ENCODE results near the gene RPL13. TPM values are rescaled to one million over a fixed set of nuclear protein-coding genes. Genes with fewer than 3 reads are reported as not detected.

The RPL13 gene
- total RNA-seq, 4 donors from 2014 or later: 5,127 to 8,436 (median 6,104) TPM

GRCh38 chr16:89613231-89613953 lies 52.9 kb downstream of the RPL13 start, which contains the start of gene DPEP1:
Gene DPEP1 (plus strand): TSS chr16:89613642. CDS start chr16:89630411, 16,769 bp downstream.
- WGBS, 2 donors: 79 to 81% methylated on average over 18 to 19 of the region's 19 CpGs
- no peak for TF ChIP-seq POLR2A (IDR thresholded peaks at IDR 0.05)
- TF ChIP-seq CTCF (IDR thresholded peaks at IDR 0.05): no peak
- H3K4me1 ChIP-seq: peaks cover 0 to 2% of the 10 kb centered on the region in 2 donors
- no peaks in the 10 kb centered on the region for H3K36me3 ChIP-seq
- H3K4me3 ChIP-seq (replicated peaks in 1 of 3): no peak within 1 kb of the TSS
- DNase-seq: no peak
- no peak within 1 kb of the TSS for H3K27ac ChIP-seq
- H3K9me3 ChIP-seq: no peaks in the 10 kb centered on the region
- no peaks in the 10 kb centered on the region for H3K27me3 ChIP-seq
- intact Hi-C loops (cut with DNase I): no loop called here

GRCh38 chr16:89613954-89614459 lies 53.5 kb downstream of the RPL13 start:
- WGBS, 2 donors: 94 to 95% methylated on average over 10 to 20 of the region's 22 CpGs
- Histone ChIP-seq H3K27ac (no peak overlapping the region), H3K36me3 (no peaks in the 10 kb centered on the region), H3K4me1 (peaks cover 0 to 4% of the 10 kb centered on the region in 2 donors), H3K4me3 (replicated peaks in 1 of 3) (no peak overlapping the region), H3K27me3 (no peaks in the 10 kb centered on the region), H3K9me3 (no peaks in the 10 kb centered on the region)
- DNase-seq: no peak
- TF ChIP-seq CTCF (IDR thresholded peaks at IDR 0.05) (no peak), POLR2A (IDR thresholded peaks at IDR 0.05) (no peak)
- intact Hi-C loops (cut with DNase I): no loop called here

Small RNA genes within 50 kb of the gene (small RNA-seq; reads per million reads assigned to genes)
- not detected for gene SNORD68

Other genes starting within 250 kb of the RPL13 start
- gene ANKRD11, start 70.1 kb upstream of the RPL13 start, total RNA-seq: 10 to 100 TPM; 62.1 to 90.4 (median 75.0) TPM
- 100 to 1,000 TPM; 218 to 392 (median 285) TPM for gene SPG7, start 52.3 kb upstream of the RPL13 start, total RNA-seq
- 1 to 10 TPM in 1 of 4 donors, under 1 TPM in 1, not detected in 2; 0.44 to 1.1 TPM for gene CPNE7, start 15.1 kb downstream of the RPL13 start, total RNA-seq
- gene DPEP1, start 53.0 kb downstream of the RPL13 start, total RNA-seq: 1 to 10 TPM in 2 of 4 donors, under 1 TPM in 2; 0.29 to 5.0 (median 1.3) TPM
- 10 to 100 TPM; 66.8 to 95.1 (median 76.0) TPM for gene CHMP1A, start 97.0 kb downstream of the RPL13 start, total RNA-seq
- gene SPATA33, start 97.2 kb downstream of the RPL13 start, total RNA-seq: 1 to 10 TPM; 6.0 to 8.9 (median 7.5) TPM
- gene CDK10, start 126.0 kb downstream of the RPL13 start, total RNA-seq: 100 to 1,000 TPM in 1 of 4 donors, 10 to 100 TPM in 3; 88.7 to 109 (median 91.3) TPM
- 10 to 100 TPM; 22.4 to 31.9 (median 27.7) TPM for gene SPATA2L, start 141.0 kb downstream of the RPL13 start, total RNA-seq
- 10 to 100 TPM in 1 of 4 donors, 1 to 10 TPM in 3; 3.1 to 15.6 (median 9.0) TPM for gene VPS9D1, start 160.2 kb downstream of the RPL13 start, total RNA-seq
- gene ZNF276, start 160.9 kb downstream of the RPL13 start, total RNA-seq: 10 to 100 TPM; 21.2 to 38.9 (median 24.9) TPM

Measured in thyroid gland (tissue), 4 donors.